Heart left ventricle (tissue), 13 donors: ENCODE measurements around the gene PIP4K2A.

Experiments
- POLR2A ChIP-seq, 2 donors: fragments of 450-650 bp; IDR thresholded peaks; one replicate each; pipeline ENCODE4 v1.6.1; 2017; ENCODE audit warnings: antibody characterized with exemption in 2 of 2, mild to moderate bottlenecking in 2 of 2, moderate library complexity in 2 of 2
- TF ChIP-seq, protein P1 (sequence below), 12 donors: fragments of 200-600 bp; sonication (generic) in 4 of 12; IDR thresholded peaks; one replicate each; pipeline versions ENCODE4 v1.5.0 to v1.8.0; 2018 to 2022; ENCODE audit warnings: antibody characterized with exemption in 12 of 12, mild to moderate bottlenecking in 5 of 12
- donor health status: ischemic (EF 13 %, LVEDD 7.1; RV severe dilation, severe dysfunction).
- donor health status: DM: no; HTN: yes; CAD: no.
- donor health status: DM: no; HTN: no; CAD: no.
- donor health status: ischemic (EF 25% LVEDD 6.9; RV normal size, moderate dysfunction).
- donor health status: ischemic (EF 25% LVEDD 5.7; RV mildly dilated, moderate dysfunction).
- donor health status: ischemic (EF 35%, LVEDD 5.7; RV mildly dilated, moderate dysfunction).
- donor health status: nonischemic (EF 11% LVEDD 7.7; RV severe dilation, severe dysfunction).
- donor health status: DM: yes; HTN: yes; CAD: no.
- donor health status: PGD.
- donor health status: ischemic (EF 29% LVEDD 5.4; RV normal size, mild dysfunction).
- donor health status: nonischemic (EF 23%, LVEDD 6.1; RV moderate dilation, normal function).

GRCh38 chr10:22697101-22697500 lies 17.3 kb downstream of the PIP4K2A start:
- TF ChIP-seq, protein P1, sequence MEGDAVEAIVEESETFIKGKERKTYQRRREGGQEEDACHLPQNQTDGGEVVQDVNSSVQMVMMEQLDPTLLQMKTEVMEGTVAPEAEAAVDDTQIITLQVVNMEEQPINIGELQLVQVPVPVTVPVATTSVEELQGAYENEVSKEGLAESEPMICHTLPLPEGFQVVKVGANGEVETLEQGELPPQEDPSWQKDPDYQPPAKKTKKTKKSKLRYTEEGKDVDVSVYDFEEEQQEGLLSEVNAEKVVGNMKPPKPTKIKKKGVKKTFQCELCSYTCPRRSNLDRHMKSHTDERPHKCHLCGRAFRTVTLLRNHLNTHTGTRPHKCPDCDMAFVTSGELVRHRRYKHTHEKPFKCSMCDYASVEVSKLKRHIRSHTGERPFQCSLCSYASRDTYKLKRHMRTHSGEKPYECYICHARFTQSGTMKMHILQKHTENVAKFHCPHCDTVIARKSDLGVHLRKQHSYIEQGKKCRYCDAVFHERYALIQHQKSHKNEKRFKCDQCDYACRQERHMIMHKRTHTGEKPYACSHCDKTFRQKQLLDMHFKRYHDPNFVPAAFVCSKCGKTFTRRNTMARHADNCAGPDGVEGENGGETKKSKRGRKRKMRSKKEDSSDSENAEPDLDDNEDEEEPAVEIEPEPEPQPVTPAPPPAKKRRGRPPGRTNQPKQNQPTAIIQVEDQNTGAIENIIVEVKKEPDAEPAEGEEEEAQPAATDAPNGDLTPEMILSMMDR (IDR thresholded peaks at IDR 0.05) = no peak
- no peak for TF ChIP-seq POLR2A (IDR thresholded peaks at IDR 0.05)
